HG03159 (cell line): ENCODE results near the gene NHLRC2.
"Not testable (repeated sequence)": the region's sequence is repeated elsewhere in the genome, so short reads cannot be mapped to it uniquely, and the experiment has no call there.

Source experiments
- ATAC-seq: cut with Tn5 transposase; IDR thresholded peaks from one replicate; pipeline ENCODE4 v1.9.1; 2021; ENCODE audit warnings: mild to moderate bottlenecking, moderate library complexity; ENCODE audit not compliant: unreplicated experiment

Gene NHLRC2

DNA sequence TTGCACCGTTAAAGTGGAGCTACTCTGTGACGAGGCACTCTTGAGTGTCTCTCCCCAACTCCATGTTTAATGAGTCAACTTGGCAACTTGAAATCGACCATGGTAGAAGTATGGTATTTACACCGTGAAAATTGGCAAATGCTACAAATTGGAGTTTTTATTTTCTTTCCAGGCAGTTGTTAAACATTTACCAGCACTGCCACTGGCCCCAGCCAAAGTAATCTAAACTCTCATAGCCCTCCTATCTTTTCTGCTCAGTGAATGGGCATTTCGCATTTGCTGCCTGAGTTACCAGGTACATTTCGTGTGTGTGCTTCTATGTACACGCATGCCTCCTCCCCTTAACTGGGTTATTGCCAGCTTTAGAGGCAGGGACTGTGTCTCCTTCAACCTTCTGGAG, 83.3 kb downstream of the NHLRC2 start:
- no peak for ATAC-seq

- no peak for ATAC-seq
These were observed 84.9 kb downstream of the NHLRC2 start for GRCh38 chr10:113939212-113939860.

DNA sequence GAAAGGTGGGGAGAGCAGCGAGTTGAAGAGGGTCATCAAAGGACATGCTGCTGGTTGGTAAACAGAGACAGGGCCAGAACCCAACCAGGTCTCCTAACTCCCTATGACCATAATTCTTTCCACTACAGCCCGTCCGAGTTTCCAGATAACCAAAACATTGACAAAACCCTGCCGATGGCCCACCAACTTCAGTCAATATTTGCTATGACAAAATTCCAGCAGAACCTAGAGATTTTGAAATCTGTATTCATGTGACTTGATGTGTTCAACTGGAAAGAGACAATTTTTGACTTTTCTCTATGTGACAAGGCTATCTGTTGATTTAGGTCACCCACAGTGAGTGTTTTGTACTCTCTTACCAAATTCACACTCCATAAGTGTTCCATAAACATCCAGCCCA, 86.7 kb downstream of the NHLRC2 start:
- no peak for ATAC-seq

- ATAC-seq = not testable (repeated sequence)
These were observed 88.7 kb downstream of the NHLRC2 start for GRCh38 chr10:113943196-113943595.

- no peak for ATAC-seq
These were observed 90.7 kb downstream of the NHLRC2 start for GRCh38 chr10:113945075-113945686.

DNA sequence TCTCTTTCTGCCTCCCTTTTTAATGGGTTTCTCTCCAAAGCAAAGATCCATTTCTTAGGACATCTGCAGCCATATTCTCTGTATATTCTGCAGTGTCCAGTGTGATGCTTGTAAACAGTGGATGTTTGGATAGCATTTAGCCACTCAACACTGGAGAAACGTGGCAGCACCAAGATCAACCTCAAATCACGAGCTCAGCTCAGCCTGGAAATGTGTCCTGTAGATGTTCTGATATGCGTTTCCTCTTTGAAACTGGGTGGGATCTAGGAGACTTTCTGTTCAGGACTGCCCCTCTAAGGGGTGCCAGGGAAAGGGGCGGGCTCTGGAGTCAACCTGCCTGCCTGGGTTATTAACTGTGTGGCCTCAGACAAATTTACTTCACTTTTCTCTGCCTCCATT, 91.2 kb downstream of the NHLRC2 start:
- no peak for ATAC-seq

DNA sequence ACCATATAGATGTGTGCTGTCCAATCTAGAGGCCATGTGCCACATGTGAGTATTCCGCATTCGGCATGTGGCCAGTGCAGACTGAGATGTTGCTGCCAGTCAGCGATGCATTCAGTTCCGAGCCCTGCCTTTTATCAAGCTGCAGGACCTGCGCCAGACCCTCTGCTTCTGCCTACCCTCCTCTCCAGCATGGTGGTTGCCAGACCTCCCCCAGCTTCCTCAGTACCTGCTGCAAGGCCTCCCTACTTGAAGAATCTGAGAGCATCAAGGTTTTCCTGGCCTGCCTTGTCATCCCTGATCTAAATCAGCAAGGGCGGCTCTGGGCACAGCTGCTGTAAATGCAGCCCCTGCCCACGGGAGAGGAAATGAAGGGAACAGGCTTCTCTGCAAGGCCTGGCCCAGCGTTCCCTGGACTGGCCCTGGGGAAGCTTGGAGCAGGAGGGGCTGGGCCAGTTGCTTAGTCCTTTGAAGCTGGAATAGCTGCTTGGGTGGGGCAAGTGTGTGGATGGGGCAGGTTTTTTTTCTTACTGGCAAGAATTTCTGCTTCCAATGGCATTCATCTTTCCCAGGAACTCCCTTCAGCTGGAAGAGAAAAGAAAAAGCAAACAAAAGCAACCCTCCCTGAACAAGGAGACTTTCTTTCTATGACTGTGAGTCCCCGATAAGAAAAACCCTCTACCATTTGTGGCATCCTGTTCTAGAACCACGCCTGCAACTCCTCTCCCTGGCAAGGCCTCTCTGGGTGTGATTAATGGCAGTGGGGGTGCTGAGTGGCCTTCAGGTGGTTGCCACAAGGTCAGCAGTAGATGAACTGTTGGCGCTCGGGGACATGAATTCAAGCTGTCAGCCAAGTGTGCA, 93.0 kb downstream of the NHLRC2 start:
- ATAC-seq = no peak

- no peak for ATAC-seq
These were observed 93.6 kb downstream of the NHLRC2 start for GRCh38 chr10:113948048-113948447.

DNA sequence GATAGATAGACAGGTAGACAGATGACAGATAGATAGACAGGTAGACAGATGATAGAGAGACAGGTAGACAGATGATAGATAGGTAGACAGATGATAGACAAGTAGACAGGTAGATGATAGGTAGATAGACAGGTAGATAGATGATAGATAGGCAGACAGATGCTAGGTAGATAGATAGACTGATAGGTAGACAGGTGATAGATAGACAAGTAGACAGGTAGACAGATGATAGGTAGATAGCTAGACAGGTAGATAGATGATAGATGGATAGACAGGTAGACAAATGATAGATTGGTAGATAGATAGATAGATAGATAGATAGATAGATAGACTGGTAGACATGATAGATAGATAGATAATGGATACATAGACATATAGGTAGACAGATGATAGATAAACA, 95.8 kb downstream of the NHLRC2 start:
- ATAC-seq = no peak

GRCh38 chr10:113953505-113954272, 99.2 kb downstream of the NHLRC2 start:
- no peak for ATAC-seq

- ATAC-seq = no peak
These were observed 99.9 kb downstream of the NHLRC2 start for GRCh38 chr10:113954409-113954808.

DNA sequence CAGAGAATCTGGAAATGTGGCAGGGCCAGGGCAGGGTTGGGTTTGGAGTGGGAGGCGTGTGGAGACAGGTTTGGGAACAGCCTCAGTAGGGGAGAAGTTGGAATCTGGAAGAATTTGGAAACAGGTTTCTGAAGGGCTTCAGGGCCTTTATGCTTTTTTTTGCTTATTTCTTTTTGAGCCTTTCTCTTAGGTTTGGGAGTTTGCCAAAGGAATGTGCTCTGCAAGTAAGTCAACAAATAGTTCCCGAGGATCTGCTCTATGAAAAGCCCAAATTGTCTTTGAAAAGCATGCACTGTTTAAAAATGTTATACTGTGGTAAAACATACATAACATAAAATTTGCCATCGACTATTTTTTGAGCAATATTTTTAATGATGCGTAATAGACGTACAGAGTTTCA, 102.6 kb downstream of the NHLRC2 start:
- ATAC-seq = no peak

- ATAC-seq = no peak
These were observed 104.3 kb downstream of the NHLRC2 start for GRCh38 chr10:113958631-113959382.

- peak; percentile 59 for ATAC-seq
These were observed 104.9 kb downstream of the NHLRC2 start for GRCh38 chr10:113959383-113959760.

- peak; percentile 47 for ATAC-seq
These were observed 106.2 kb downstream of the NHLRC2 start for GRCh38 chr10:113960617-113961181.

DNA sequence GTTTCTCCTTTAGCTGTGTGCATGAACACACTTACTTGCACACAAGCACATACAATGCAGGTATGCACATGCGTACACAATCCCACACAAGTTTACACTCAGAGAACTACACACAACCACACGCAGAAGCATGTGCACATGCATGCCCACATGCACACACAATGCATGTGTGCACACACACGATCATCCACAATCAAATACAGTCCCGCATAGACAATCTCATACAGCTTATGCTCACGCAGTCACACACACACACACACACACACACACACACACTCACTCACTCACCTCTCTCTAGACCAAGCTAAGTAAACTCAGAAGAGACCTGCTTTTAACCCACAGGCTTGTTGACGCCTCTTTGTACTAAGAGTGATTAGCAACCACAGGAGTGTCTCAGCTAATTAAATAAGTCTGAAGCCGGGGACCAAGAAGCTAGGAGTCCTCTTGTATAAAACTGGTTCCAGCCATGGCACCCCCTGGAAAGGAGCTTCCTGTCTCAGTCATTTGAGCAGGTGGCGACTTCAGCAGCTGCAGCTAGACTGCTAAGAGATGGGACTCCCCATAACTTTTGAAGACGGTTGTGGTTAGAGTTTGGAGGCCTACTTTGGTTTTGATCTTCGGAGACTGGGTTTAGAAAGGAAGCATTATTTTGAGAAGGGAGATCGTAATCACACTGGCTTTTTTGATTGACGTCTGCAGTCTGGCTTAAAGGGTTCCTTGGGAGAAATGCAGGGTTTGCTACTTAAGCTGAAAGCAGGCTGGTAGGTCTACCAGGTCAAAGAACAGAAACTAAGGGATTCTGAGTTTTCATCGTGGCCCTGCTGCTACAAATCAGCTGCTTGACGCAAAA, 106.9 kb downstream of the NHLRC2 start:
- peak; percentile 56 for ATAC-seq

DNA sequence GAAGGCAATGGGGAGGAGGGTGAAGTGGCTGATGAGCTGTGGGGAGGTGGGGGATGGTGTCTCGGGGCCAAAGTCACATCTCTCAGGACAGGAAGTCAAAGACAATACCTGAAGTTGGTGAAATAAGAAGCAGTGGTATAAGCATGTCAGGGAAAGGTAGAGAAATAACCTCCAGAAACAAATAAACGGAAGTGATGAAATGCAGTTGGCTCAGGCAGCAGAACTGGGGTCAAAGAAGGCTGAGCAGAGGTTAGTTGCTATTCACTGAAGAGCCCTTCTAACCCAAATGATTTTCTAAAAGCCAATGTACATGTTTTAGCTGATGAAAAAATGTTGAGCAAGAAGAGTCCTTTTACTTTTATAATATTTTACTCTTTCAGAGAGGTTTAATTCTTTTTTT, 110.6 kb downstream of the NHLRC2 start:
- ATAC-seq = no peak

- ATAC-seq = no peak
These were observed 111.2 kb downstream of the NHLRC2 start for GRCh38 chr10:113965683-113966082.
